ENCODE data around the gene NFE2L3.
"Not testable (repeated sequence)": the region's sequence is repeated elsewhere in the genome, so short reads cannot be mapped to it uniquely, and the experiment has no call there.

NFE2L3 gene

GRCh38 chr7:26151953-26152781, at the start of gene NFE2L3:
Gene NFE2L3, plus strand, starts transcription at chr7:26152198. Its CDS starts 301 bp downstream, at chr7:26152499.
- DNase-seq, result peak; percentile 73

- no peak for DNase-seq
Measured at GRCh38 chr7:26103596-26103995, 48.4 kb upstream of the NFE2L3 start.

- DNase-seq, result no peak
Measured at GRCh38 chr7:26105236-26105635, 46.8 kb upstream of the NFE2L3 start.

- DNase-seq, result no peak
Measured at GRCh38 chr7:26105931-26106330, 46.1 kb upstream of the NFE2L3 start.

- no peak for DNase-seq
Measured at GRCh38 chr7:26112203-26112740, 39.7 kb upstream of the NFE2L3 start.

GRCh38 chr7:26115650-26116049, 36.3 kb upstream of the NFE2L3 start:
- DNase-seq, result no peak

- DNase-seq, result no peak
Measured at GRCh38 chr7:26117142-26117807, 34.7 kb upstream of the NFE2L3 start.

GRCh38 chr7:26117970-26118369, 34.0 kb upstream of the NFE2L3 start:
- no peak for DNase-seq

- no peak for DNase-seq
Measured at GRCh38 chr7:26122745-26123144, 29.3 kb upstream of the NFE2L3 start.

GRCh38 chr7:26124775-26125174, 27.2 kb upstream of the NFE2L3 start:
- DNase-seq, result not testable (repeated sequence)

GRCh38 chr7:26127411-26127810, 24.6 kb upstream of the NFE2L3 start:
- no peak for DNase-seq

GRCh38 chr7:26131056-26131589, 20.9 kb upstream of the NFE2L3 start:
- no peak for DNase-seq

- no peak for DNase-seq
Measured at GRCh38 chr7:26135076-26135475, 16.9 kb upstream of the NFE2L3 start.

- DNase-seq, result no peak
Measured at GRCh38 chr7:26135551-26135950, 16.4 kb upstream of the NFE2L3 start.

GRCh38 chr7:26136831-26137230, 15.2 kb upstream of the NFE2L3 start:
- no peak for DNase-seq

- no peak for DNase-seq
Measured at GRCh38 chr7:26140380-26140779, 11.6 kb upstream of the NFE2L3 start.

GRCh38 chr7:26141077-26141476, 10.9 kb upstream of the NFE2L3 start:
- no peak for DNase-seq

GRCh38 chr7:26143298-26144048, 8.5 kb upstream of the NFE2L3 start:
- no peak for DNase-seq

GRCh38 chr7:26144184-26145080, 7.6 kb upstream of the NFE2L3 start:
- DNase-seq, result no peak

GRCh38 chr7:26145238-26145637, 6.8 kb upstream of the NFE2L3 start:
- DNase-seq, result no peak

GRCh38 chr7:26147030-26147429, 5.0 kb upstream of the NFE2L3 start:
- no peak for DNase-seq

Measured in activated T-cell treated with anti-CD3 and anti-CD28 coated beads for 4 hours (primary cell).